ENCODE data around the gene VSX2.

Gene VSX2

GRCh38 chr14:74213907-74214803, 25.1 kb upstream of the VSX2 start:
- no peak overlapping the region for H2AFZ ChIP-seq (ENCODE audit: low read depth, low read length)
- no peak overlapping the region for H3K4me3 ChIP-seq (ENCODE audit: low read length)
- H3K4me1 ChIP-seq (ENCODE audit: insufficient read depth, low read length): no peaks in the 10 kb centered on the region
- peaks cover 9% of the 10 kb centered on the region for H3K27me3 ChIP-seq (ENCODE audit: insufficient read depth, low read length)
- no peaks in the 10 kb centered on the region for H3K9me3 ChIP-seq (ENCODE audit: low read length)
- no peaks in the 10 kb centered on the region for H3K36me3 ChIP-seq (ENCODE audit: insufficient read depth, low read length)

GRCh38 chr14:74216671-74217070, 22.6 kb upstream of the VSX2 start:
- Histone ChIP-seq H3K27me3 (ENCODE audit: insufficient read depth, low read length) (peaks cover 12% of the 10 kb centered on the region), H3K9me3 (ENCODE audit: low read length) (no peaks in the 10 kb centered on the region), H2AFZ (ENCODE audit: low read depth, low read length) (no peak overlapping the region), H3K4me3 (ENCODE audit: low read length) (no peak overlapping the region), H3K36me3 (ENCODE audit: insufficient read depth, low read length) (no peaks in the 10 kb centered on the region), H3K4me1 (ENCODE audit: insufficient read depth, low read length) (no peaks in the 10 kb centered on the region)

GRCh38 chr14:74217672-74218448, 21.4 kb upstream of the VSX2 start:
- no peak overlapping the region for H2AFZ ChIP-seq (ENCODE audit: low read depth, low read length)
- H3K9me3 ChIP-seq (ENCODE audit: low read length): no peaks in the 10 kb centered on the region
- peaks cover 16% of the 10 kb centered on the region for H3K27me3 ChIP-seq (ENCODE audit: insufficient read depth, low read length)
- H3K4me3 ChIP-seq (ENCODE audit: low read length): no peak overlapping the region
- no peaks in the 10 kb centered on the region for H3K36me3 ChIP-seq (ENCODE audit: insufficient read depth, low read length)
- H3K4me1 ChIP-seq (ENCODE audit: insufficient read depth, low read length): no peaks in the 10 kb centered on the region

- peaks cover 16% of the 10 kb centered on the region for H3K27me3 ChIP-seq (ENCODE audit: insufficient read depth, low read length)
- H2AFZ ChIP-seq (ENCODE audit: low read depth, low read length): no peak overlapping the region
- H3K4me3 ChIP-seq (ENCODE audit: low read length): no peak overlapping the region
- H3K4me1 ChIP-seq (ENCODE audit: insufficient read depth, low read length): no peaks in the 10 kb centered on the region
- H3K36me3 ChIP-seq (ENCODE audit: insufficient read depth, low read length): no peaks in the 10 kb centered on the region
- H3K9me3 ChIP-seq (ENCODE audit: low read length): no peaks in the 10 kb centered on the region
Measured at GRCh38 chr14:74218462-74218861, 20.8 kb upstream of the VSX2 start.

- Histone ChIP-seq H3K4me1 (ENCODE audit: insufficient read depth, low read length) (no peaks in the 10 kb centered on the region), H3K4me3 (ENCODE audit: low read length) (no peak overlapping the region), H2AFZ (ENCODE audit: low read depth, low read length) (no peak overlapping the region), H3K9me3 (ENCODE audit: low read length) (no peaks in the 10 kb centered on the region), H3K36me3 (ENCODE audit: insufficient read depth, low read length) (no peaks in the 10 kb centered on the region), H3K27me3 (ENCODE audit: insufficient read depth, low read length) (peaks cover 21% of the 10 kb centered on the region)
Measured at GRCh38 chr14:74219277-74220205, 19.7 kb upstream of the VSX2 start.

GRCh38 chr14:74220991-74221390, 18.3 kb upstream of the VSX2 start:
- H3K27me3 ChIP-seq (ENCODE audit: insufficient read depth, low read length): peaks cover 19% of the 10 kb centered on the region

GRCh38 chr14:74221741-74222140, 17.5 kb upstream of the VSX2 start:
- Histone ChIP-seq H3K4me3 (ENCODE audit: low read length) (no peak overlapping the region), H3K4me1 (ENCODE audit: insufficient read depth, low read length) (no peaks in the 10 kb centered on the region), H3K9me3 (ENCODE audit: low read length) (no peaks in the 10 kb centered on the region), H2AFZ (ENCODE audit: low read depth, low read length) (no peak overlapping the region), H3K36me3 (ENCODE audit: insufficient read depth, low read length) (no peaks in the 10 kb centered on the region), H3K27me3 (ENCODE audit: insufficient read depth, low read length) (peaks cover 19% of the 10 kb centered on the region)

More at GRCh38 chr14:74220991-74221390, 18.3 kb upstream of the VSX2 start:
- Histone ChIP-seq H3K4me3 (ENCODE audit: low read length) (no peak overlapping the region), H3K9me3 (ENCODE audit: low read length) (no peaks in the 10 kb centered on the region), H3K4me1 (ENCODE audit: insufficient read depth, low read length) (no peaks in the 10 kb centered on the region), H2AFZ (ENCODE audit: low read depth, low read length) (no peak overlapping the region), H3K36me3 (ENCODE audit: insufficient read depth, low read length) (no peaks in the 10 kb centered on the region)

- H3K27me3 ChIP-seq (ENCODE audit: insufficient read depth, low read length): peaks cover 26% of the 10 kb centered on the region
- no peaks in the 10 kb centered on the region for H3K9me3 ChIP-seq (ENCODE audit: low read length)
- no peak overlapping the region for H3K4me3 ChIP-seq (ENCODE audit: low read length)
- no peaks in the 10 kb centered on the region for H3K4me1 ChIP-seq (ENCODE audit: insufficient read depth, low read length)
- no peak overlapping the region for H2AFZ ChIP-seq (ENCODE audit: low read depth, low read length)
- no peaks in the 10 kb centered on the region for H3K36me3 ChIP-seq (ENCODE audit: insufficient read depth, low read length)
Measured at GRCh38 chr14:74223016-74223415, 16.2 kb upstream of the VSX2 start.

GRCh38 chr14:74231784-74232183, 7.5 kb upstream of the VSX2 start:
- Histone ChIP-seq H3K27me3 (ENCODE audit: insufficient read depth, low read length) (peaks cover 23% of the 10 kb centered on the region), H2AFZ (ENCODE audit: low read depth, low read length) (no peak overlapping the region), H3K4me1 (ENCODE audit: insufficient read depth, low read length) (no peaks in the 10 kb centered on the region)

GRCh38 chr14:74235017-74235416, 4.2 kb upstream of the VSX2 start:
- no peak overlapping the region for H2AFZ ChIP-seq (ENCODE audit: low read depth, low read length)
- no peak overlapping the region for H3K4me3 ChIP-seq (ENCODE audit: low read length)
- H3K36me3 ChIP-seq (ENCODE audit: insufficient read depth, low read length): no peaks in the 10 kb centered on the region
- H3K27me3 ChIP-seq (ENCODE audit: insufficient read depth, low read length): peaks cover 45% of the 10 kb centered on the region
- peaks cover 3% of the 10 kb centered on the region for H3K9me3 ChIP-seq (ENCODE audit: low read length)
- peaks cover 3% of the 10 kb centered on the region for H3K4me1 ChIP-seq (ENCODE audit: insufficient read depth, low read length)

More at GRCh38 chr14:74231784-74232183, 7.5 kb upstream of the VSX2 start:
- Histone ChIP-seq H3K4me3 (ENCODE audit: low read length) (no peak overlapping the region), H3K9me3 (ENCODE audit: low read length) (peaks cover 3% of the 10 kb centered on the region), H3K36me3 (ENCODE audit: insufficient read depth, low read length) (no peaks in the 10 kb centered on the region)

- Histone ChIP-seq H3K36me3 (ENCODE audit: insufficient read depth, low read length) (no peaks in the 10 kb centered on the region), H3K27me3 (ENCODE audit: insufficient read depth, low read length) (peaks cover 69% of the 10 kb centered on the region), H2AFZ (ENCODE audit: low read depth, low read length) (no peak overlapping the region), H3K4me3 (ENCODE audit: low read length) (no peak overlapping the region), H3K4me1 (ENCODE audit: insufficient read depth, low read length) (peaks cover 13% of the 10 kb centered on the region), H3K9me3 (ENCODE audit: low read length) (no peaks in the 10 kb centered on the region)
Measured at GRCh38 chr14:74237441-74237840, 1.8 kb upstream of the VSX2 start.

- no peaks in the 10 kb centered on the region for H3K36me3 ChIP-seq (ENCODE audit: insufficient read depth, low read length)
- H3K9me3 ChIP-seq (ENCODE audit: low read length): no peaks in the 10 kb centered on the region
- peak overlapping the region; percentile 10 for H3K4me3 ChIP-seq (ENCODE audit: low read length)
- H2AFZ ChIP-seq (ENCODE audit: low read depth, low read length): peak overlapping the region; percentile 85
- peaks cover 13% of the 10 kb centered on the region for H3K4me1 ChIP-seq (ENCODE audit: insufficient read depth, low read length)
- peaks cover 83% of the 10 kb centered on the region for H3K27me3 ChIP-seq (ENCODE audit: insufficient read depth, low read length)
Measured at GRCh38 chr14:74239848-74240793, 872 bp downstream of the VSX2 start.
